ENCODE measurements around the gene CPM.
A peak's percentile ranks its signal among the peaks of the same experiment; 100 is the strongest.

CPM gene

DNA sequence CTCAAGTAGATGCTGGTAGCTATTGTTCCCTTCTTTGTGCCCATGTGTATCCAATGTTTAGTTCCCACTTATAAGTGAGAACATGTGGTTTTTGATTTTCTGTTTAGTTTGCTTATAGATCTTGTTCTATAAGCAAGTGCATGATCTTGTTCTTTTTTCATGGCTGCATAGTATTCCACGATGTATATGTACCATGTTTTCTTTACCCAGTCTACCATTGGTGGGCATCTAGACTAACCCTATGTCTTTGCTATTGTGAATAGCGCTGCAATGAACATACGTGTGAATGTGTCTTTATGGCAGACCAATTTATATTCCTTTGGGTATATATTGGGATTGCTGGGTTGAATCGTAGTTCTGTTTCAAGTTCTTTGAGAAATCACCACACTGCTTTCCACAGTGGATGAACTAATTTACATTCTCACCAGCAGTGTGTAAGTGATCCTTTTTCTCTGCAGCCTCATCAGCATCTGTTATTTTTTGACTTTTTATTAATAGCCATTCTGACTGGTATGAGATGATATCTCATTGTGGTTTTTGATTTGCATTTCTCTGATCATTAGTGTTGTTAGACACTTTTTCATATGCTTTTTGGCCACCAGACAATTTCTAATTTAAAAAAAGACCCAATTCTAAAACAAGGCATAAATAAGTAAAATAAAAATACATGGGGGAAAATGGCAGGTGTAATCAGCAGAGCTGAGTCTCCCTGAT lies 50.6 kb downstream of the CPM start:
- ATAC-seq (no peak), DNase-seq (no peak)
- Mint-ChIP-seq H3K9me3 (peaks cover 7 to 9% of the 10 kb centered on the region in 2 donors), H3K27me3 (no peaks in the 10 kb centered on the region), H3K4me3 (no peak overlapping the region), H3K27ac (no peak overlapping the region), H3K4me1 (no peaks in the 10 kb centered on the region)

DNA sequence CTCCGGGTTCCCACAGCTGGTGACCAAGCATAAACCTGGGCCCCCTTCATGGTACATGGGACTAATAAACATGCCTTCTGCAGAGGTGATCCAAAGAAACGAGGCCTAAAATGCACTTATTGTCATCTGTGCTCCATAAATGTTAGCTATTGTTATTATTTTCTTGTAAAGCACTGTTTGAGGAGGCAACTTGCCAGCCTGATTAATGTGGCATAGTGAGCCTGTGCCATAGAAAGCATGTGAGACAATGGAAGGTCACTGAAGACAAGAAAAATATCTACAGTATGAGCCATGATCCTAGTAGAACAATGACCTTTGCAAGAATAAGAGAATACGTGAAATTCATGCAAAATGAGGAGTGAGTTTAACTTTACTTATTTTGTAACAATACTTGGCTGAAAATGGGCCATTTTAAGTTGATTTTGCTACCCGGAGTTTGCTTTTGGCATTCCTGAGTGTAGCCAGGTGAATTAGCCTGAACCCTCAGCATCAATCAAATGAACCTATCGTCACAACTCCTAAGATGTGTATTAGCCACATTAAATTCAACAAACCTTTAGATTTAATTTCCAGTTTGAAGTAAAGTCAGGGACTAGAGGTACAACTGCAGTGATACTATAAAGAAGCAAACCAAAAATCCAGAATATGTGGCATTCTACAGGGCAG lies 52.2 kb downstream of the CPM start:
- Mint-ChIP-seq H3K9me3 (peaks cover 7 to 9% of the 10 kb centered on the region in 2 donors), H3K27me3 (no peaks in the 10 kb centered on the region), H3K4me1 (no peaks in the 10 kb centered on the region), H3K4me3 (no peak overlapping the region), H3K27ac (no peak overlapping the region)
- no peak for ATAC-seq
- DNase-seq: no peak

DNA sequence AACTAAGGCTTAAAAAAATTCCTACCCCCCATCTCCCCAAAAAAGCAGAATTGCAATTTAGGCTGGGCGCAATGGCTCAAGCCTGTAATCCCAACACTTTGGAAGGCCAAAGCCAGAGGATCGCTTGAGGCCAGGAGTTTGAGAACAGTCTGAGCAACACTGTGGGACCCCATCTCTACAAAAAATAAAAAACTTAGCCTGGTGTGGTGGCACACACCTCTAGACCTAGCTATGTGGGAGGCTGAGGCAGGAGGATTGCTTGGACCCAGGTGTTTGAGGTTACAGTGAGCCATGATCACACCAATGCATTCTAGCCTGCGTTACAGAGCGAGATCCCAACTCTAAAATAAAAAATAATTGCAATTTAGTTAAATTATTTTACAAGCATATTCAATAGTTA lies 54.1 kb downstream of the CPM start:
- H3K27me3 Mint-ChIP-seq: no peaks in the 10 kb centered on the region
- H3K27ac Mint-ChIP-seq: no peak overlapping the region
- ATAC-seq (no peak), DNase-seq (no peak)
- peaks cover 7 to 9% of the 10 kb centered on the region in 2 donors for H3K9me3 Mint-ChIP-seq
- H3K4me1 Mint-ChIP-seq: no peaks in the 10 kb centered on the region
- no peak overlapping the region for H3K4me3 Mint-ChIP-seq

DNA sequence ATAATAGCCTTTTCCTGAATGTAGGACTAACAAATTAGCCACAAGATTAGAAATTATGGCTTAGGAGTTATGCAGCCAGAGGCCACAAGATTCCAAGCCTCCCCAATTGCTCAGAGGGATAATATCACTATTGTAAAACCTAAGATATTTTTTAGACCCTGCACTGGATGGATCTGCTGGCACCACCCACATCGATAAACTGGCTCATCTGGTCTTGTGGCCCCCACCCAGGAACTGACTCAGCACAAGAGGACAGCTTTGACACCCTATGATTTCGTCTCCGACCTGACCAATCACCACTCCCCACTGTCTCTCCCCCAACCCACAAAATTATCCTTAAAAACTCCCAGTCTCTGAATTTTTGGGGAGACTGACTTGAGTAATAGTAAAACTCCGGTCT lies 54.7 kb downstream of the CPM start:
- DNase-seq (no peak), ATAC-seq (no peak)
- Mint-ChIP-seq H3K4me1 (no peaks in the 10 kb centered on the region), H3K27ac (no peak overlapping the region), H3K4me3 (no peak overlapping the region), H3K27me3 (no peaks in the 10 kb centered on the region), H3K9me3 (peaks cover 7 to 9% of the 10 kb centered on the region in 2 donors)

DNA sequence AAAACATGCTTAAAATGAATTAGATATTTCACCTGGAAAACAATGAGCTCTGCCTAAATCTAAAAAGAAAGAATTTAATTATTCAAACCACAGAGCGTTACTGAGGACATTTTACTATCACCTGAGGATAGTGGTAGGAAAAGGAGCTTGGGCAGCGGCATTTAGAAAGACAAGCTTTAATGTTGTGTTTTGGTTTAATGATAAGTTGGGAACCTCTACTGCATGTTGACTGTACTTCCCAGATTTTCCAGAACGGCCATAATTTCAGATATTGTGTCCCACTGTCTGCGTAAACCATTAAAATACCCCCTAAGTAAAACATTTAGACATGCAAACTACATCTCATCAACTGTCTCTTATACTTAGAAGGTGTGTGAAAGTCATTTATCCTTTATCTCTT lies 55.4 kb downstream of the CPM start:
- DNase-seq (no peak), ATAC-seq (no peak)
- no peaks in the 10 kb centered on the region for H3K27me3 Mint-ChIP-seq
- no peak overlapping the region for H3K4me3 Mint-ChIP-seq
- no peaks in the 10 kb centered on the region for H3K4me1 Mint-ChIP-seq
- H3K27ac Mint-ChIP-seq: no peak overlapping the region
- peaks cover 7 to 9% of the 10 kb centered on the region in 2 donors for H3K9me3 Mint-ChIP-seq

DNA sequence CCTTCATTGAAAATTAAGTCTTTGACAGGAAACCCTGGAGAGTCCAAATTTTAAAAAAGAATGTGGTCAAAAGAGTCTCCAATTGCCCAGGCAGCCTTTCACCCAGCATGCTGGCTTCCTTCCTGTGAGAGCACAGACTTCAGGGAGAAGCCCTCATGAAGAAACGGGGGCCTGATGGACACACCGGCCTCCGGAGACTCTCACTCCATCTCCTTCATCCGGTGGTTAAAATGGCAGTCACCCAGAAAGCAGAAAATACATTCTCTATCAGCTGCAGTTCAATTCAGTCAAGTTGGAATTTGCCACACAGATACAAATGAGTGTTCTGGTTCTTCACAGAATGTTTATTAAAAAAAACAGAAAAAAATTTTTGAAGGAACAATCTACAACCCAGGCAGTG lies 56.5 kb downstream of the CPM start:
- ATAC-seq (no peak), DNase-seq (no peak)
- H3K27me3 Mint-ChIP-seq: no peaks in the 10 kb centered on the region
- H3K27ac Mint-ChIP-seq: peak overlapping the region in 1 of 2 donors; percentile 5
- no peaks in the 10 kb centered on the region for H3K4me1 Mint-ChIP-seq
- peaks cover 5 to 7% of the 10 kb centered on the region in 2 donors for H3K9me3 Mint-ChIP-seq
- H3K4me3 Mint-ChIP-seq: no peak overlapping the region

DNA sequence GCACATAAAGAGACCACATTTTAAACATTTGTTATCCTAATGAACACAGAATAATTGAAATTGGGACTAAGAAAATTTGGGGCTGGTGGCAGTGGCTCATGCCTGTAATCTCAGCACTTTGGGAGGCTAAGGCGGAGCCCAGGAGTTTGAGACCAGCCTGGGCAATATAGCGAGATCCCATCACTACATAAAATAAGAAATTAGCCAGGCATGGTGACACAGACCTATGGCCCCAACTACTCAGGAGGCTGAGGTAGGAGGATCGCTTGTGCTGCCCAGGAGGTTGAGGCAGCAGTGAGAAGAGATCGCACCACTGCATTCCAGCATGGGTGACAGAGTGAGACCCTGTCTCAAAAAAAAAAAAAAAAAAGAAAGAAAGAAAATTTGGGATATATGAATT lies 59.7 kb downstream of the CPM start:
- peaks cover under 1 to 2% of the 10 kb centered on the region in 2 donors for H3K9me3 Mint-ChIP-seq
- H3K4me1 Mint-ChIP-seq: no peaks in the 10 kb centered on the region
- ATAC-seq (no peak), DNase-seq (no peak)
- no peak overlapping the region for H3K4me3 Mint-ChIP-seq
- no peak overlapping the region for H3K27ac Mint-ChIP-seq
- H3K27me3 Mint-ChIP-seq: no peaks in the 10 kb centered on the region

DNA sequence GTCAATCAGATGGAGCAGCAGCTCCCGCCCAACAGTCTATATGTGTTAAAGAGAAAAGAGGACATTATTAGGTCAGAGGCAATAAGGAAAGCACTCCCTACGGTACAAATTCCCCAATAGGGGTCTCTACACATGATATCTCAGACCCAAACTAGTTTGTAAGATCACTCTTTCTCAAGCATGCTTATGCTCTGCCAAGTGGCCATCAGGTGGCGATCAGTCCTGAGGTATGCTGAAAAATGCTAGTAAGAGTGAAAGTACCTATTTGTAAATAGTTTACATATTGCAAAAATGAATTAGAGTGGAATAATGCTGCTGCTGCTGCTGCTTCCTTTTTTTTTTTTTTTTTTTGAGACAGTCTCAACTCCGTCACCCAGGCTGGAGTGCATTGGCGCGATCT lies 61.0 kb downstream of the CPM start:
- H3K4me3 Mint-ChIP-seq: no peak overlapping the region
- ATAC-seq (peak; percentile 57), DNase-seq (no peak)
- H3K27me3 Mint-ChIP-seq: no peaks in the 10 kb centered on the region
- H3K27ac Mint-ChIP-seq: no peak overlapping the region
- no peaks in the 10 kb centered on the region for H3K9me3 Mint-ChIP-seq
- no peaks in the 10 kb centered on the region for H3K4me1 Mint-ChIP-seq

DNA sequence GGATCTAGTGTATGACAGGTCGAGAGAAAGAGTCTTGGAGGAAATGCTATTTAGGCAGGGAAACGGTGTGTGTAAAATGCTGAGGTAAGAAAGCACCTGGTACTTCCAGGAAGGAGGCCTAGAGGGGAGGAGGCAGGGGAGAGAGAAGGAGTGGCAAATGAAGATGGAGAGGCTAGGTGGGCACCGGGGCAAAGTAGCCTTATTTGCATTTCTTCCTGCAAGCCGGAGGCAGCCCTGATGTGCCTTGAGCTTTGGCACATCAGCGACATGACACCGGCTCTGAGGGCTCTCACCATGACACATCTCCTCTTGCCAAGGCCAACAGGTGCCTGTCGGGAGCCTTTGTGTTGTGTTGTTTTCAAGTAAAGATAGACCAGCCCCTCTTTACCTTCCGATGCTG lies 61.6 kb downstream of the CPM start:
- Mint-ChIP-seq H3K4me3 (no peak overlapping the region), H3K4me1 (no peaks in the 10 kb centered on the region), H3K27me3 (no peaks in the 10 kb centered on the region), H3K27ac (no peak overlapping the region), H3K9me3 (no peaks in the 10 kb centered on the region)
- ATAC-seq (no peak), DNase-seq (no peak)

DNA sequence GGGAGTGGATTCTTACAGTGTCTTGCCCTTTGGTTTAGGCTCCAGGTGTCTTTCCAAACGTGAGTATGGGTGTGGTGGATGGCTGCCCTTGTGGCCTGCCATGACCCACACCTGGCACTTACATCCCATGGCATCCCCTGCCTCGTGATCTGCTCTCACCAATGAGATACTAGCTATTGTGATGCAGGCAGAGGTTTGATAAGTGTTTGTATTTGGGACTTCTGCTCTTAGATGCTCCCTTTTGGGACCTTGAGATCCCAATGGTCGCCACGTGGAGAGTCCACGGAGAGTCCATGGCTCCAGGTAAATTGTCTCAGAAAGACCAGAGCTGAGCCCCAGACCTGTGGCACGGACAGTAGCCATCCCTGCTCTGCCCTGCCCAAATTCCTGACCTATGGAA lies 62.5 kb downstream of the CPM start:
- Mint-ChIP-seq H3K9me3 (no peaks in the 10 kb centered on the region), H3K27ac (no peak overlapping the region), H3K27me3 (no peaks in the 10 kb centered on the region), H3K4me1 (no peaks in the 10 kb centered on the region), H3K4me3 (no peak overlapping the region)
- ATAC-seq (no peak), DNase-seq (no peak)

DNA sequence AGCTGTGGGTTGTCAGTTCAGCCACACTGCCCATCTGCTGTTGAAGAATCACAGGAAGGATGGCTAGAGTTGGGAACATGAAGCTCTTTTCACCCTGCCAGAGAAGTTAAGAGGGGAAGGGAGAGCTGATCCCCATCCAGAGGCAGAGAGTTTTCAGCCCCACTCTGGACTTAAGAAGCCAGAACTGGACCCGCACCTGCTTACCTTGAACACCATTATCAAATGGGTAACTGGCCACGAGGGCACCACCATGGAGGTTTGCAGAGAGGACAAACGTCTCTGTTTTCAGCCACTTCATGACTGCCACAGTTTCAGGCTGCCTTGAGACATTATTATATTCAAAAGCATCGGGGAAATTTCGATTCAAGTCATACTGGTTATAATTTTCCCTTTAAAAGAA lies 63.0 kb downstream of the CPM start:
- Mint-ChIP-seq H3K27me3 (no peaks in the 10 kb centered on the region), H3K4me3 (no peak overlapping the region), H3K4me1 (no peaks in the 10 kb centered on the region), H3K27ac (no peak overlapping the region), H3K9me3 (no peaks in the 10 kb centered on the region)
- no peak for DNase-seq
- ATAC-seq: no peak

DNA sequence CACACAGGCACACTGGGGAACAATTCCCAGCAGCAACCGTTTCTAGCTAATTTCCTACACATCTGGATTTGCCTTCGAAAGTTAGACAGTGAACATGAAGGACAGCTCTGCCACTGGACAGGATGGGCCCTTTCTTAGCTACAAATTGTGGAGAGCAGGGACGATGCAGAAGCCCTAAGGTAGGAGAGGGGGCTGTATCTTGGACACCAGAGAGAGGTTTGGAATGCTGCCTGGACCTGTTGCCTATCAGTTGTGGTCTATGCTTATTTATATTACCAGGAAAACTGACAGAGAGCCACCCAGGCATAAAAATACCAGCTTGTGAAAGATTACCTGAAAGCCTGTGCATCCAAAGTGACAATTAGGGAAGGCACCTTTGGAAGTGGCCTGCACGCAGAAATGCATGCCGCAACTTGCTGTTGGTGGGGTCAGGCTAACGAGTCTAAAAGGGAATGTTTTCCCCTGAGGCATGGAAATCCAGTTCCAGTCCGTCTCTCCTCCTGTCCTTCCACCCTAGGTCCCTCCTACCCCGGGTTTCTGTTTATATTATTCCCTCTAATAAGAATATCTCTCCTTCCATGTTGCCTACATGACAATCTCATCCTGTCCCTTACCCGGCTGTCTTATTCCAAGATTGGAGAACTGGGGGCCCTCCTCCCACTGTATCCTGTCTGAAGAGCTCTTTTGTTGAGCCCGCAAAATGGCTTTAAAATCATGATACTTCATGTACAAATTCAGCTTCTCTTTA lies 64.8 kb downstream of the CPM start:
- DNase-seq: no peak
- no peak for ATAC-seq
- H3K4me3 Mint-ChIP-seq: no peak overlapping the region
- H3K27me3 Mint-ChIP-seq: no peaks in the 10 kb centered on the region
- no peaks in the 10 kb centered on the region for H3K9me3 Mint-ChIP-seq
- no peaks in the 10 kb centered on the region for H3K4me1 Mint-ChIP-seq
- peak overlapping the region in 1 of 2 donors; percentile 40 for H3K27ac Mint-ChIP-seq

DNA sequence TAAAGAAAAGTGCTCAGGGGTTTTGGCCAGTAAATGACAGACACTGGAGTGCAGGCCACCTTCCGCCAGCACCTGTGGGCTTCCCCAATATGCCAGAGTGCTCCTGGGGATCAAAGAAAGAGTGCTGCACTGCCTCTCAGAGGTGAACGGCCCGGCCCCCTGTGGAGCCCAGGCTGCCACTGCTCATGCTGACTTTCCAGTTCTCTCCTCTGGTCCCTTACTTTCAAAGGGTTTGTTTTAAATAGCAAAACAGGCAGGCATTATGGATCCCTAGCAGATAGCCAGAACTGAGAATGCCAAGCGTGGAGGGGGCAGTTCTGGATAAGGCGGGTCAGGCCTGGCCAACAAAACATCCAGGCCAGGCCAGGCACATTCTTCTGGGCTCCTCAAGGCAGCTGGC lies 65.4 kb downstream of the CPM start:
- H3K27ac Mint-ChIP-seq: no peak overlapping the region
- no peaks in the 10 kb centered on the region for H3K27me3 Mint-ChIP-seq
- no peaks in the 10 kb centered on the region for H3K9me3 Mint-ChIP-seq
- H3K4me3 Mint-ChIP-seq: no peak overlapping the region
- DNase-seq (no peak), ATAC-seq (no peak)
- no peaks in the 10 kb centered on the region for H3K4me1 Mint-ChIP-seq

DNA sequence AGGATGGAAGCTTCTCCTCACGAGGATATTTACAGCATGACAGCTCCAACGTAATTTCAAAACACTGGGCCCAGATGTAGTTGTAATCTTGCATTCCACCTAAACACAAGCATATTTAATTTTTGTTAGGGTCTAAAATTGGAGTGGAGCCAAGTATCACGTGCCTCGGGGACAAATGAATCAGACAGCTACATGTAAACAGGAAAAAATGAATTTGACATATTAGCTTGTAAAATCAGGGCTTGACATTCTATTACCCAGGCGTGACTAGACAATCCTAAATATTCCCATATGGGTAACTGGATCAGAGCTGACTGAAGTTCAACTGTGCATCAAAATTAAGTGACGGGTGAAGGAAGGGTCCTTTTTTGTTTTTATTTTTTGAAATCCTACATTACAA lies 66.0 kb downstream of the CPM start:
- DNase-seq (no peak), ATAC-seq (no peak)
- H3K9me3 Mint-ChIP-seq: no peaks in the 10 kb centered on the region
- H3K4me3 Mint-ChIP-seq: no peak overlapping the region
- no peaks in the 10 kb centered on the region for H3K27me3 Mint-ChIP-seq
- no peak overlapping the region for H3K27ac Mint-ChIP-seq
- no peaks in the 10 kb centered on the region for H3K4me1 Mint-ChIP-seq

DNA sequence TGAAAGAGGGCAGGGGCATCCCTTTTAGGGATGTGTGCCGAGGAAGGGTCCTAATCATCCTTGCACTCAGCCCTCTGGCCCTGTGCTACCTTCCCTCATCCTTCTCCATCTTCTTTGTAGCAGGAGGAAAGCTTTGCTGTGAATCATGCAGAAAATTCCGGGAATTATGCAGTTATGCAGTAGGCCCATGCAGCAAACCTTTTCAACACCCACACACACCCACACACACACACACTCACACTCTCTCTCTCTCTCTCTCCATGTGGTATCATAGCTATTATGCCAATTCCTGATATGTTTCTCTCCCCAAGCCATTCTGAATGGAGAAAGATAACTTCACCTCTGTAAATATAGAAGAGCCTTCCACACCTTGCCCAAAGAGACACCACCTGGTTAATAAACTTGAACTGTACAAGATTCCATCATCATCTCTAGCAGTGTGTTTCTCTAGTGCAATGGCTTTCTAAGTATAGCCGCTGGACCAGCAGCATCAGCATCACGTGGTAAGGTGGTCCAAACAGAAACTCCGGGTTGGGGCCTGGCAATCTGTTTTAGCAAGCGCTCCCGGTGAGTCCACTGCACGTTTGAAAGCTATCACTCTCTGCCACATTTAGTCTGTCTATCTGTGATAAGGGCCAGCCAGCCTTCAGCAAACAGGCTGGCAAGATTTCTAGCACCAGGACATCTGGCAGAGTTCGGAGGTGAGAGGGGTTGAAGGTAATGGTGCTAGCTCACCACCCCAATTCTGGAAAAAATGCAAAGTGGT lies 67.4 kb downstream of the CPM start:
- Mint-ChIP-seq H3K4me3 (no peak overlapping the region), H3K27me3 (no peaks in the 10 kb centered on the region), H3K4me1 (no peaks in the 10 kb centered on the region), H3K9me3 (no peaks in the 10 kb centered on the region), H3K27ac (no peak overlapping the region)
- ATAC-seq (no peak), DNase-seq (no peak)

DNA sequence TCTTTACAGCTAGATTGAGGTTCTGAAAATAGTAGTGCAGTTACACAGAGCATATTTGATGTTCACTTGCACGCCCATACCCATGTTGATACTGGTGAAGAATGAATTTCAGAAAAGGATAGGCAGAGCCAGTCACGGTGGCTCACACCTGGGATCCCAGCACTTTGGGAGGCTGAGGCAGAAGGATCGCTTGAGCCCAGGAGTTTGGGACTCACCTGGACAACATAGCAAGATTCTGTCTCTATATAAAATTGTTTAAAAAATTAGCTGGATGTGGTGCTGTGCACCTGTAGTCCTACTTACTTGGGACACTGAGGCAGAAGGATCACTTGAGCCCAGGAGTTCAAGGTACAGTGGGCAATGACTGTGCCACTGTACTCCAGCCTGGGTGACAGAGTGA lies 68.4 kb downstream of the CPM start:
- H3K9me3 Mint-ChIP-seq: no peaks in the 10 kb centered on the region
- H3K4me1 Mint-ChIP-seq: no peaks in the 10 kb centered on the region
- H3K4me3 Mint-ChIP-seq: no peak overlapping the region
- ATAC-seq (no peak), DNase-seq (no peak)
- H3K27ac Mint-ChIP-seq: no peak overlapping the region
- no peaks in the 10 kb centered on the region for H3K27me3 Mint-ChIP-seq
